DOHH2 (cell line): ENCODE measurements around the gene FILIP1L.

Experiments
- CTCF ChIP-seq: fragments of 200-600 bp; sonication (generic); IDR thresholded peaks from one replicate; pipeline ENCODE4 v1.5.1; 2014; ENCODE audit warnings: antibody characterized with exemption, mild to moderate bottlenecking, low read depth, low read length; ENCODE audit not compliant: poor library complexity, severe bottlenecking
- EZH2phosphoT487 ChIP-seq: fragments of 200-600 bp; sonication (generic); IDR thresholded peaks from 2 replicates; pipeline ENCODE4 v1.6.1; 2017; ENCODE audit warnings: borderline replicate concordance, mild to moderate bottlenecking, antibody characterized with exemption, low read length, moderate library complexity, mixed read lengths

DNA sequence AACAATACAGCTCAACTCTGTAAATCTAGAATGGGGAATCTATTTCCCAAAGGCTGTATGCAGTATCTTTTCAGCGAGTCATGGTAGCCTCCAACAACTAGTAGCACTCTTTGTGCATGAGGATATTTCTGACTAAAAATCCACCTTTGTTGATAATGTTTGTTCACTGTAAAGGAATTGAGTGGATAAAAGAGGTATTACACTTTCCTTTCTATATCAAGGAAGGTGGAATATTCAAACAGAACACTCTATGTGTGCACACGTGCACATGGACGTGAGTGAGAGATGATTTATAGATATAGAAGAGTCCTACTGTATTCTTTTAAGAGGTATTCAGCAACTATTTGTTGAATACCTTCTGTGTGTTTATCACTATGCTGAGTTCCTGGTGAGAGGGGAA lies 228.4 kb downstream of the FILIP1L start:
- TF ChIP-seq EZH2phosphoT487 (no peak), CTCF (no peak)
